Endothelial cell of umbilical vein (primary cell): ENCODE data around the gene FNIP2. TPM values are rescaled to one million over a fixed set of nuclear protein-coding genes. Genes with fewer than 3 reads are reported as not detected.
"Not testable (repeated sequence)": the region's sequence is repeated elsewhere in the genome, so short reads cannot be mapped to it uniquely, and the experiment has no call there.

Experiments used
- BruUV-seq: library from RNA; stranded (reverse); fragments of 400-500 nt; replicated peaks from 2 replicates; lab custom pipeline; 2021; lab: Mats Ljungman, UMichigan
- CTCF ChIA-PET: fragments of 300-600, 350-600 bp; sonication (Branson Sonifier 250); formaldehyde crosslinking; loops from one replicate; lab custom pipeline; 2021; ENCODE audit warnings: antibody characterized with exemption, inconsistent platforms; lab: Charles Lee
- POLR2A ChIA-PET: fragments of 300-600, 350-600 bp; sonication (Branson Sonifier 250); formaldehyde crosslinking; loops from one replicate; lab custom pipeline; 2021; ENCODE audit warnings: antibody characterized with exemption, inconsistent platforms; lab: Charles Lee
- DNase-seq: peaks from one replicate; pipeline ENCODE4 v3.0.0-alpha.2; 2011; ENCODE audit warnings: low read depth, low spot score
- FAIRE-seq: peaks from 2 replicates; lab custom pipeline; 2011; peaks lifted over from hg19 to GRCh38; lab: Jason Lieb, UNC
- H2AFZ ChIP-seq: 2 replicates; pipeline ENCODE4 v1.6.0; 2012; ENCODE audit warnings: low read depth, low read length, control low read depth, inconsistent platforms
- H3K27ac ChIP-seq: 2 replicates; pipeline ENCODE4 v1.5.1; 2011; ENCODE audit warnings: low read depth, mild to moderate bottlenecking, control low read depth, low read length, moderate library complexity; ENCODE audit not compliant: insufficient read depth
- H3K27me3 ChIP-seq, 2 experiments: 2 replicates each; pipeline versions ENCODE4 v1.6.0 to v1.6.1; 2011; ENCODE audit warnings: low read length in 2 of 2, mixed read lengths in 1 of 2; ENCODE audit not compliant: control insufficient read depth in 2 of 2, insufficient read depth in 2 of 2
- H3K36me3 ChIP-seq, 2 experiments: 2 replicates in 1 of 2; 3 replicates in 1 of 2; pipeline ENCODE4 v1.5.1; 2011; ENCODE audit warnings: low read length in 2 of 2, mild to moderate bottlenecking in 1 of 2, moderate library complexity in 1 of 2; ENCODE audit not compliant: control insufficient read depth in 2 of 2, insufficient read depth in 2 of 2; ENCODE audit errors: extremely low read depth in 1 of 2
- H3K4me1 ChIP-seq: 3 replicates; pipeline ENCODE4 v1.5.1; 2011; ENCODE audit warnings: mild to moderate bottlenecking, low read length; ENCODE audit not compliant: control insufficient read depth, insufficient read depth; ENCODE audit errors: extremely low read depth
- H3K4me2 ChIP-seq: 2 replicates; pipeline ENCODE4 v1.6.1; 2011; ENCODE audit warnings: low read length, control low read depth, mixed read lengths; ENCODE audit not compliant: insufficient read depth
- H3K4me3 ChIP-seq, 3 experiments: fragments of 200-600 bp in 1 of 3; sonication (generic), shearing (Covaris generic) in 1 of 3; replicated peaks in 1 of 3; 2 replicates each; pipeline ENCODE4 v1.5.1; 2011 to 2016; ENCODE audit warnings: control low read depth in 3 of 3, low read length in 3 of 3, mild to moderate bottlenecking in 2 of 3, inconsistent platforms in 1 of 3, low read depth in 1 of 3, moderate library complexity in 1 of 3; ENCODE audit not compliant: insufficient read depth in 1 of 3
- H3K79me2 ChIP-seq: 2 replicates; pipeline ENCODE4 v1.6.0; 2012; ENCODE audit warnings: low read length, inconsistent platforms; ENCODE audit not compliant: control insufficient read depth, insufficient read depth
- H3K9ac ChIP-seq: replicated peaks from 2 replicates; pipeline ENCODE3; 2011; ENCODE audit warnings: low read length, control low read depth; ENCODE audit not compliant: insufficient read depth; ENCODE audit errors: extremely low read depth
- H3K9me1 ChIP-seq: replicated peaks from 3 replicates; pipeline ENCODE4 v1.6.0; 2011; ENCODE audit warnings: mild to moderate bottlenecking, low read length; ENCODE audit not compliant: control insufficient read depth, insufficient read depth; ENCODE audit errors: extremely low read depth
- H3K9me3 ChIP-seq: replicated peaks from 2 replicates; pipeline ENCODE4 v1.5.1; 2012; ENCODE audit warnings: low read length, inconsistent platforms; ENCODE audit not compliant: control insufficient read depth, insufficient read depth
- H4K20me1 ChIP-seq: replicated peaks from 2 replicates; pipeline ENCODE3; 2011; ENCODE audit warnings: mild to moderate bottlenecking, low read length; ENCODE audit not compliant: control insufficient read depth, insufficient read depth; ENCODE audit errors: extremely low read depth
- dilution Hi-C: fragments of 300-500 bp; cut with MboI; formaldehyde crosslinking; loops from one replicate; pipeline ENCODE4 v1.15.0; 2019; ENCODE audit warnings: low sequenced_read_pairs; ENCODE audit not compliant: extremely low pct_ligation_motif_present
- intact Hi-C: fragments of 100-400 bp; cut with micrococcal nuclease; formaldehyde crosslinking; loops from one replicate; pipeline ENCODE4 v1.10.0; 2022
- polyA plus RNA-seq, 4 experiments: library from polyadenylated mRNA; depleted of rRNA in 3 of 4; stranded (reverse) in 3 of 4; unstranded in 1 of 4; fragments of >200 nt; gene quantifications; 2 replicates each; pipeline versions ENCODE4 v1.2.1 to v1.2.3, GENCODE V29; 2011 to 2012; ENCODE audit warnings: missing spikeins in 1 of 4
- total RNA-seq: library from RNA; stranded (reverse); gene quantifications from 2 replicates; pipeline ENCODE4 v1.2.3, GENCODE V29; 2021

The FNIP2 gene
- total and polyA plus RNA-seq, 2 donors (not counting 3 experiments of a cell fraction or from before 2014, with no cell fraction given) = 4.5 to 14.4 TPM

DNA sequence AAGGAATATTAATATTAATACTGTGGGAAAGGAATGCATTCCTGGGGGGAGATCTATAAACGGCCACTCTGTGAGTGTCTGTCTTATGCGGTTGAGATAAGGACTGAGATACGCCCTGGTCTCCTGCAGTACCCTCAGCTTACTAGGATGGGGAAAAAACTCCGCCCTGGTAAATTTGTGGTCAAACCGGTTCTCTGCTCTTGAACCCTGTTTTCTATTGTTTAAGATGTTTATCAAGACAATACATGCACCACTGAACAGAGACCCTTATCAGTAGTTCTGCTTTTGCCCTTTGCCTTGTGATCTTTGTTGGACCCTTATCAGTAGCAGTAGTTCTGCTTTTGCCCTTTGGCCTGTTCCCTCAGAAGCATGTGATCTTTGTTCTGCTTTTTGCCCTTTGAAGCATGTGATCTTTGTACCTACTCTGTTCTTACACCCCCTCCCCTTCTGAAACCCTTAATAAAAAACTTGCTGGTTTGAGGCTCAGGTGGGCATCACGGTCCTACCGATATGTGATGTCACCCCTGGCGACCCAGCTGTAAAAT lies 151.7 kb downstream of the FNIP2 start:
- H3K9me1 ChIP-seq, H4K20me1 ChIP-seq, DNase-seq, H3K27ac ChIP-seq, FAIRE-seq, intact Hi-C loops, H2AFZ ChIP-seq, POLR2A ChIA-PET, dilution Hi-C loops, BruUV-seq, H3K27me3 ChIP-seq, H3K4me3 ChIP-seq, H3K9me3 ChIP-seq, H3K9ac ChIP-seq, CTCF ChIA-PET, H3K36me3 ChIP-seq, H3K79me2 ChIP-seq, H3K4me1 ChIP-seq, H3K4me2 ChIP-seq: not testable (repeated sequence)

DNA sequence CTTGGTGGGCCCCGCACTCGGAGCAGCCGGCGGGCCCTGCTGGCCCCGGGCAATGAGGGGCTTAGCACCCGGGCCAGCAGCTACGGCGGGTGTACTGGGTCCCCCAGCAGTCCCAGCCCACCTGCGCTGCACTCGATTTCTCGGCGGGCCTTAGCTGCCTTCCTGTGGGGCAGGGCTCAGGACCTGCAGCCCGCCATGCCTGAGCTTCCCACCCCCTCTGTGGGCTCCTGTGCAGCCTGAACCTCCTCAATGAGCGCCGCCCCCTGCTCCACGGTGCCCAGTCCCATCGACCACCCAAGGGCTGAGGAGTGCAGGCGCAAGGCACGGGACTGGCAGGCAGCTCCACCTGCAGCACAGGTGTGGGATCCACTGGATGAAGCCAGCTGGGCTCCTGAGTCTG lies 158.9 kb downstream of the FNIP2 start:
- CTCF ChIA-PET, H3K27me3 ChIP-seq, H3K4me3 ChIP-seq, H3K36me3 ChIP-seq, FAIRE-seq, H3K9me1 ChIP-seq, dilution Hi-C loops, H3K9ac ChIP-seq, BruUV-seq, H2AFZ ChIP-seq, POLR2A ChIA-PET, H3K27ac ChIP-seq, H3K4me1 ChIP-seq, H3K79me2 ChIP-seq, H4K20me1 ChIP-seq, H3K4me2 ChIP-seq, DNase-seq, intact Hi-C loops, H3K9me3 ChIP-seq: not testable (repeated sequence)
